NCI-H1694 (cell line): ENCODE results near the gene CNN1.
A peak's percentile ranks its signal among the peaks of the same experiment; 100 is the strongest.
"Not testable (repeated sequence)": the region's sequence is repeated elsewhere in the genome, so short reads cannot be mapped to it uniquely, and the experiment has no call there.

Experiments used
- DNase-seq: peaks from one replicate; lab custom pipeline; 2025; lab: John Stamatoyannopoulos, UW

Gene CNN1

DNA sequence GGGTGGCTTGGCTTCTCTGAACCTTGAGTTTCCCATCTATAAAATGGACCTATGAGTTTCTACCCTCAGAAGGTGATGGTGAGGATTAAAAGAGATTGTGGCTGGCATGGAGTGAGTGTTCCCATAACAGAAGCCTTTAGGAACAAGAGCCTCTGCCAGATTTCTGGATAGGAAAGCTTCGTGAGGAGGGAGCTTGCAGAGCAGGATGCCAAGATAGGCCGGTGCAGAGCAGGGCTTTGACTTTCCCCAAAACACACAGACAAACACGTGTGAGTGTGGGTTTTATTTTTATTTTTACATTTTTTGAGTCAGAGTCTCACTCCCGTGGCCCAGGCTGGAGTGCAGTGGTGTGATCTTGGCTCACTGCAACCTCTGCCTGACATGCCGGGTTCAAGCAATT, 3.7 kb upstream of the CNN1 start:
- no peak for DNase-seq

DNA sequence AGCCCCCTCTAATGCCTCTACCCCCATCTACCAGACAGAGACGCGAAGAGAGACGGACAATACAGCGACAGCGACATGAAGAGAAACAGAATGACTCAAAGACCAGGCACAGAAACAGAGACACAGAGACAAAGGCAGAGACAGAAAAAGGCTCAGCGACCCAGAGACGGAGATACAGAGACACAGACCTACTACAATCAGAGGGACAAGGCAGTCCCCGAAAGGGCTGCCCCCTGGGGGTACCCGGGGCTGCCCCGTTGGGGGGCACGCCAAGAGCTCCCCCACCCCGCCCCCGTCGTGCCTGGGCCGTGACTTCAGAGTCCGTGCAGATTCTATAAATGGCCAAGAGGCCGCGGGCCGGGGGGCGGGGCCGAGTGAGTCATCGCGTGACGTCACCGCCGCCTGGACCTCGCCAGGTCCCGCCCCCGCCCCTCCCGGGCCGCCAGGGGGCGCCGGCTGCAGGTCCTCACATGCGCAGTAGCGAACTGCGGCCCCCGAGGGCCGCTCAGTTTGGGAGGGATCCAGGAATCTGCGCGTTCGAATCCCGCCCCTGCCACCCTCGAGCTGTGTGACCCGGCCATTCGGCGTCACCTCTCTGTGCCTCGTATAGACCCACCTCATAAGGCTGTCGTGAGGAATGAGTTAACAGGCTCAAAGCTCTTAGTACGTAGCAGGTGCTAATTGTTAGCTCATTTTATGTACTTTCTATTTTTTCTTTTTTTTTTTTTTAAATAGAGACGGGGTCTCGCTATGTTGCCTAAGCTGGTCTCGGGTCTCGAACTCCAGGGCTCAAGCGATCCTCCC, 2.7 kb upstream of the CNN1 start:
- peak; percentile 12 for DNase-seq

DNA sequence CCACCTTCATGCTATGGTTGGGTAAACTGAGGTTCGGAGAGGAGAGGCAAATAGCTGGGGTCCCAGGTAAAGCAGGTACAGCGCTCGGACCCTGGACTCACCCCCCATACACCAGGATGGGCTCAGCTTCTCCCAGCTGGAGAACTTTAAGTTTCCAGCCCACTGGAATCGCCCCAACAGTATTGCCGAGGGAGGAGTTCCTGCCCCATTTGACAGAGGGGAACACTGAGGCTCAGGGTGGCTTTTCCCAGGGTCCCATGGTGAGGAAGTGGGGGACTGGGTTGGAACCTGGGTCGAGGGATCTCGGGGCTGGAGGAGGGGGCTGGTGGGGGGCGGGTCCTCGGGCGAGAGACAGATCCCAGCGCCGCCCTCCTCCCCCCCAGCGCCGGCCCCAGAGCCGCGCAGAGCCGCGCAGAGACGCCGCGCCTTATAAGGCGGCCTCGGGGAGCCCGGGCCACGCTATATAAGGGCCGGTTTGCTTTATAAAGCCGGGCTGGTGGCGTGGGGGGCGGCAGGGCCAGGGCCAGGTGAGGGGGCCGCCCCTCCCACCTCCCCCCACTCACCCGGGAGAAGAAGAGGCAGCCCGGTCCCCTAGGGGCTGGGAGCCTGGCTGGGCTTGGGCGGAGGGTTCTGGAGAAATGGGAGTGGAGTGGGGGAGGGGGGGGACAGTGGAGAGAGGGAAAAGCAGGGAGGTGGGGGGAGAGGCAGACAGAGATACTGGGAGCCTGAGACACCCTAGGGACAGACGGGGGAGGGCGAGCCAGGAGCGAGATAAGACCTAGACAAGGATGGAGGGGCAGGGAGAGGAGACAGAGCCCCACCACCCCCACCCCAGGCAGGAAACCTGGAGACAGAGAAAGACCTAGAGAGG, 1.1 kb downstream of the CNN1 start:
- DNase-seq = no peak

DNA sequence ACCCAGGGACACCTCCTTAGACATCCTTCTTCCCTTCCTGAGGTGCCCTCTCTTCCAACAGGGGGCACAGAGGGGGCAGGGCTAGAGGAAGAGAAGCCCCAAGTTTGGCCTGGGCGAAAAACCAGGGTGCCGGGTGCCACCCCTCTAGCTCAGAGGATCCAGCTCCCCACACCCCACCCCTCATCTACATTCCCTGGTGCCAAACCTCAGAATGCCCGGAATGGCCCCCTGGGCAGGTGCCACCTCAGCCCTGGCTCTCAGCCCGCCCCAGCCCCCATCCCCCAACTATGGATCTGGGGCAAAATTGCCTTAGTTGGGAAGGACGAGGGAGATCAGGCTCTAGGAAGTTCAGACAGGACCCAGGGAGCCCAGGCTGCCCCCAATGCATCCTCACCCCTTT, 2.0 kb downstream of the CNN1 start:
- DNase-seq = no peak

DNA sequence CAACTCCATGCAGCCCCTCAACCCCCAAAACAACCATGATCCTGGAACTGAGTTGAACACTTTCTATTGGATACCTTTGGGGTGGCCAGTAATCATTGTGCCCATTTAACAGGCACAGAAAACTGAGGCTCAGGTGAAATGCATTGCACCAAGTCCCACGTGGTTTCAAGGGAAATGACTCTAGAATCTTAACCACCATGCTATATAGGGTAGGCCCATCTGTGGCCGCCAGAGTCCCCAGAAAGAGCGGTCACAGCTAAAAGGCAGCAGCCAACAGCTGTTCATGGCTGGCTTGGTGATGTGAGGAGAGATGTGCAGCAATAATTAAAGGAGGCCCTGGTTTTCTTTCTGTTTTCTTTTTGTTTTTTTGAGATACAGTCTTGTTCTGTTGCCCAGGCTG, 2.6 kb downstream of the CNN1 start:
- DNase-seq = no peak

DNA sequence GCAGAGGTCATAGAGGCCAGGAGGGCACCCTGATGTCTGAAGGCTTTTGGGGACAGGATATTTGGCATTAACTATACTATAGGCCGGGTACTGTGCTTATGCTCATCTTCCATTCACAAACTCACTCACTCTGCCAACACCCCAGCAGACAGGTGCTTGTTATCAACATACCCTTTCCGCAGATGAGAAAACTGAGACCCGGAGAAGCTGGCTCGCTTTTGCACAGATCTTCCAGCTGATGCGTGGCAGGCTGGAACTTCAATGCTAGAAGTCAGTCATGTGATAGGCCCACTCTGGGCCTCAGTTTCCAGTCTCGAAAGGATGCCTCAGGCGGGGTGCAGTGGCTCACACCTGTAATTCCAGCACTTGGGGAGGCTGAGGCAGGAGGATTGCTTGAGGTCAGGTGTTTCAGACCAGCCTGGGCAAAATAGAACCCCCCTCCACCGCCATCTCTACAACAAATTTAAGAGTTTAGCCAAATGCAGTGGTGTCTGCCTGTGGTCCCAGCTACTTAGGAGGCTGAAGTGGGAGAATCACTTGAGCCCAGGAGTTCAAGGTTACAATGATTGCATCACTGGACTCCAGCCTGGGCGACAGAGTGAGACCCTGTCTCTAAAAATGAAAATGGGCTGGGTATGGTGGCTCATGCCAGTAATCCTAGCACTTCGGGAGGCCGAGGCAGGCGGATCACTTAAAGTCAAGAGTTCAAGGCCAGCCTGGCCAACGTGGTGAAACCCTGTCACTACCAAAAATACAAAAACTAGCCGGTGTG, 9.5 kb downstream of the CNN1 start:
- DNase-seq = no peak

DNA sequence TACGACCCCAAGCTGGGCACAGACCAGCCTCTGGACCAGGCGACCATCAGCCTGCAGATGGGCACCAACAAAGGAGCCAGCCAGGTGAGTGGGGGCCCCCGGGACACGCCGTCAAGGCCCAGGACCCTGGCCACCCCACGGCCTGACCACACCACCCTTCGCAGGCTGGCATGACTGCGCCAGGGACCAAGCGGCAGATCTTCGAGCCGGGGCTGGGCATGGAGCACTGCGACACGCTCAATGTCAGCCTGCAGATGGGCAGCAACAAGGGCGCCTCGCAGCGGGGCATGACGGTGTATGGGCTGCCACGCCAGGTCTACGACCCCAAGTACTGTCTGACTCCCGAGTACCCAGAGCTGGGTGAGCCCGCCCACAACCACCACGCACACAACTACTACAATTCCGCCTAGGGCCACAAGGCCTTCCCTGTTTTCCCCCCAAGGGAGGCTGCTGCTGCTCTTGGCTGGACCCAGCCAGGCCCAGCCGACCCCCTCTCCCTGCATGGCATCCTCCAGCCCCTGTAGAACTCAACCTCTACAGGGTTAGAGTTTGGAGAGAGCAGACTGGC, 10.8 kb downstream of the CNN1 start:
- no peak for DNase-seq

DNA sequence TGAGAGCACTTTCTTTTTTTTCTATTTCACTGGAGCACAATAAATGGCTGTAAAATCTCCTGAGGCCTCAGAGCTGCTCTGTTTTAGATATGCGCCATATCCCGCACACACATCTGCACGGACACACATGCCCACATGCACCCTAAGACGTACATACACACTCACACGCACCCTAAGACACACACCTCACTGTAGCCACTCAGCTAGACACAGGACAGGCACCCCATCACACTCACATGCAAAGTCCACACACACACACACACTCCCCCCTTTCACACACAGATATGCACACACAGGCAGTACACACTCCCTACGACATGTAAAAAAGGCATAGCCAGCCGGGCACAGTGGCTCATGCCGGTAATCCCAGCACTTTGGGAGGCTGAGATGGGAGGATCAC, 11.6 kb downstream of the CNN1 start:
- no peak for DNase-seq

DNA sequence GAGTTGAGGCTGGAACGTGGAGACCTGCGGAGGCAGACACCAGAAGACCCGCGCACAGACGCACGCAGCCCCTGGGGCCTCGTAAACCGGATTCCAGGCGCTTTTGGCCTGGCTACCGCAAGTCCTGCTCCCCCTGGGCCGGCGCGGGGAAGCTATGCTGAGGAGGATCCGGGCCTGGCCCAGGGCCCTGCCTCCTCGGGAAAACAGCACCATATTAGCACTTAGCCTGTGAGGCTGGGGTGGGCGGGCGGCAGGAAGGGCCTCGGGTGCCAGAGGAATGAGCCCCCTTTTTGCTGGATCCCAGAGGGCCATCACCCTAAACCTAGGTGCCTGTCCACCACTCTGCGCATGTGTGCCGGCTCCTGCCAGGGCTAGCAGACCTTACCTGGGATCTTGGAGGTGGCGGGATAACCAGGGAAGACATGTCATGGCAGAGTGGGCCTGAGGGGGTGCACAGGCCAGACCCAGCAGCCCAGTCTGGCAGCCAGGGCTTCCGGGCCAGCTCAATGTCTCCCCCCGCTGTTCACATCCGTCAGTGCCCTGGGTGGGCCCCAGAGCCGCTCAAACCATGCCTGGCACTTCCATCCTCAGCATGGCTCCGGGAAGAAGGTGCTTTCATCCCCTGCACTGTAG, 13.1 kb downstream of the CNN1 start:
- DNase-seq = no peak

DNA sequence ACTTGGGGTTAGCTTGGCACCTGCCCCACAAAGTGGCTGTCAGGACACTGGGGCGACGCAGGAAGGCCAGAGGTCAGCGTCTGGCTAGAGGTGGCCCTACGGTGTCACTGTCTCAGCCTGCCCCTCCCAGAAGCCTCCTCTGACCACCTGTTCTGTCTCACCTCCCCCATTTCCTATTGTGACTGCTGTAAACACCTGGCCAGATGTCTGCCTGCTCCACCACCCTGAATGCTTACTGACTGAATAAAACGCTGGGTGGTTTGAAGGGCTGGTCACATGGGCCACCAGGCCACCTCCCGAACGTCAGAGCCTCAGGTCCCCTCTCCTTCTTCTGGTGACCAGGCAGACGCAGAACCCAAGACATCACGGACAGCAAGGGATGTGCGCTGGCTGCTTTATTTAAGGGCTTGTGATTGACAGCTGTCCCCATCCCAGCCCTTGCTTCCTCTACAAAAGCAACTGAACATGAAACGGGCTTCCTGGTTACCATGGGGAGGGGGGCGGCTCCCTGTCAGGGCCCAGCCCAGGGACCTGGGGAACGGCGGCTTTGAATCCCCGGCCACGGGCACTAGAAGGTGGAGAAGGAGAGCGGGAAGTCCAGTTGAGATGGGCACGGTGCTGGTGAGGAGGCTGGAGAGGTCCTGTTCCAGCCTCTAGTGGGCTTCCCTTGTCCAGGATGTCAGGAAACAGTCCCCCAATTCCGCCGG, 14.2 kb downstream of the CNN1 start:
- DNase-seq = no peak

DNA sequence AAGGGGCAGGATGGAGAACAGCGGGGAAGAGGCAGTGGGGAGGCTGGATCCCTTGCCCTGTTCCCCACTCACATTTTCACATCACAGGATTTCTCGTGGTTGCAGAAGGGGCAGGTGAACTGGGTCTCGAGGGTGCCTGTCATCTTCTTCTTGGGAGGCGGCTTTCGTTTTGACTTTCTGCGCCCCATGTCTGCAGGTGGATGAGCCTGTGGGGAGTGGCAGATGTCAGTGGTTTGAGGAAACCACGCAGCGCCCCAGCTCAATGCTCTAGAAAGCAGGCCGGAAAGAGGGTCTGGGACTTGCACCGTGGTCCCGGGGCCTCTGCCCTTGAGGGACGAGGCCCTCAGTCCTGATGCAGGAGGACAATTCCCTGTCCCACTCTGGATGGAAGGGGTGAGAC, 15.5 kb downstream of the CNN1 start:
- DNase-seq = no peak

DNA sequence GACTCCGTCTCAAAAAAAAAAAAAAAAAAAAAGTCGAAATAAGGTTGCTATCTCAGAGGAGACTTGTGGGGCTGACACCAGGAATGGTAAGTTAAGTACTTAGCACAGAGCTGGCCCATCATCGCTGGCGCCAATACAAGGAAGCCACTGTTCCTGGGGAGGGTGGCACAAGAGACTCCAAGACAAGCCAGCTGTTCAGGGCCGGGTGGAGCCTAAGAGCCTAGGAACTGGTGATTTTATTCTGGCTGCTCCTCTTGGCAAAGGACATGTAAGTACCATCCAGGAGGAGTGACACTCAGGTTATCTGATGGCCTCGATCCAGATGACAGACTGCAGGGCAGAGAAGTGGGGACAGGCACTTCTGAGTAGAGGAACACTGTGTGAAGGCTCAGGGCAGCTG, 16.6 kb downstream of the CNN1 start:
- DNase-seq = no peak

DNA sequence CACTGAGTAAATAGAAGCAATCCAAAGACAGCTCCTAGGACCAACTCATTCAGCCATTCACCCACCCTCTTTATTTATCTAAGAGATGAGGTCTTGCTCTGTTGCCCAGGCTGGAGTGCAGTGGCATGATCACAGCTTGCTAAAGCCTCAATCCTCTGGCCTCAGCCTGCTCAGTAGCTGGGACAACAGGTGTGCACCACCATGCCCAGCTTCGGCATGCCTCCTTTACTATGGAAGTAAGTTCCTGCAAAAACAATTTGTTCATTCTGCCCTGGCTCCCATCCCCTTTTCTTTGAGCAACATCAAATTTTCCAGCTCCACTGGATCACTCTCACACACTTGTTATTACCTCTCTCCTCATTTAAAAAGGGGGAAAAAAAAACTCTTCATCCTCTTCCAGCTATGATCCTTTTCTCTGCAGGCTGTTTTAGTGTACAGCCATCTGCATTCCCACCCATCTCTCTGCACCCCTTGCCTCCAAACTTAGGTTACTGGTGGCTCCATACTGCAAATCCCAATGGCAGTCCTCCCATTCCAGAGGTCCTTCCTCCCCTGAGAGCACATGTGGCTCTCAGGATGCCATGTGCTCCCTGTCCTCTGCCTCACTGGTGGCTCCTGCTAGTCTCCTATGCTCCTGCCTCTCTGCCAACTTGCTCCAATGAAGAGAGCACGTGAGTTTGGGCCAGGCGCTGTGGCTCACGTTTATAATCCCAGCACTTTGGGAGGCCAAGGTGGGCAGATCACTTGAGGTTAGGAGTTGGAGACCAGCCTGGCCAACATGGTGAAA, 18.2 kb downstream of the CNN1 start:
- no peak for DNase-seq

DNA sequence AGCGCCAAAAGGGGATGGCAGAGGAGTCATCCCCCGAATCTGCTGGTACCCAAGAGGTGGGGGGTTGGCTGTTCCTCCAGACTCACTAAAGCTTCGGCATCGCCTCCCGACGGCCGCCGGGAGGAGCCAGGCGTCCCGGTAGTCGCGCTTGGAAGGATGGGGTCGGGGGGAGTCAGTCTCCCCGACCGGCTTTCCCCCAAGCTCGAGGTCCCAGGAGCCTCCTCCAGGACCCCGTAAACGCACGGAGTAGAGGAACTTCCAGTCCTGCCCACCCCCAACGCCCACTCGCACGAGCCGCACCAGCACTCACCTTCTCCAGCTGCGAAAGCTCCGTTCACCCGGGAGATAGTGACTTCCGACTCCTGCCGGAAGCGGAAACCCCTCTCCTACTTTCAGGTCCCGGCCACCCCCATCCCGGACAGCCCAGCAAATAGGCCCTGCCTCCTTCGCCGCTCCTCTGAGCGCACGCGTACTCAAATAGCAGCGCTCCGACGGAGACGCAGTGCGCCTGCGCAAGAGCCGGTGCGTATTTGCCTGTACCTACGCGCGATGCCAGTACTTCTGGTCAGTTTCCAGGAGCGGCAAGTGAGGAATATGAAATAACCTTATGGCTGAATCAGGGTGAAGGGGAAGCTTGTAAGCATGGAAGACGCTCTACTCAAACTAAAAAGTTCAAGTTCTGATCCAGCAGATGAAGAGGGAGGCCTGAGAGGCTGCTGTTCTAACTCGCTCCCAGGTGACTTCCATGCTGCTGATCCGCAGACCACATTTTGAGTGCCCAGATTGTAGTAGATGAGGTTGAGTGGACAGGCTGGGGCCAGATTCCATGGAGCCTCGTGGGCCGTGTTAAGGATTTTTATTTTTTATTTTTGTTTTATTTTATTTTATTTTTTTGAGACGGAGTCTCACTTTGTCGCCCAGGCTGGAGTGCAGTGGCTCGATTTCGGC, 20.5 kb downstream of the CNN1 start, which contains the start of gene ELOF1:
ELOF1 (minus strand) TSS at position 350 of the 948 bp plus-strand sequence. CDS start 4,883 bp downstream, outside the sequence.
- DNase-seq = peak; percentile 93

DNA sequence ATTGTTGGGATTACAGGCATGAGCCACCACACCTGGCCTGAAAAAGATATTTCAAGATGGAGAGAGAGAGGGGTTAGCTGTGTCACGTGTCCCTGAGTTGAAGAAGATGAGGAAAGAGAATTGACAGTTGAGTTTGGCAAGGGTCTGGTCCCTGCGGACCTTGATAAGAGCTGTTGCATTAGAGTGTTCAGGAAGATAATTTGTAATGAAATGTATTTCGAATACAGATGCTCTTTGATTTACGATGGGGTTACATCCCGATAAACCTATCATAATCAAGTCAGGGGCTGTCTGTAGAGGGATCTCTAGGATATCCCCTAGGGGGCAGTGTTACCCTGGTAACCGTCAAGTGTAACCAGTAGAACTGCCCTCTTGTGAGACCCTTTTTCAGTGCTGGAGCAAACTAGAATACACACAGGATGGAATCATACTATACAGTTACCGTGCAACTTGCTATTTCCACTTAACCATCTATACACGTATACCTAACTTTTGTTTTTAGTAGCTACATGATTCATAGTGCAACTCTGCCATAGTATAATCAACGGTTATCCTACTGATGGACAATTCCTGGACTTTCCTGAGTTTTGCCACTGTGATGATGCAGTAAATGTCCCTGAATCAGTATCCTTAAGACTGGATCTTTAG, 21.9 kb downstream of the CNN1 start:
- DNase-seq = peak; percentile 82

DNA sequence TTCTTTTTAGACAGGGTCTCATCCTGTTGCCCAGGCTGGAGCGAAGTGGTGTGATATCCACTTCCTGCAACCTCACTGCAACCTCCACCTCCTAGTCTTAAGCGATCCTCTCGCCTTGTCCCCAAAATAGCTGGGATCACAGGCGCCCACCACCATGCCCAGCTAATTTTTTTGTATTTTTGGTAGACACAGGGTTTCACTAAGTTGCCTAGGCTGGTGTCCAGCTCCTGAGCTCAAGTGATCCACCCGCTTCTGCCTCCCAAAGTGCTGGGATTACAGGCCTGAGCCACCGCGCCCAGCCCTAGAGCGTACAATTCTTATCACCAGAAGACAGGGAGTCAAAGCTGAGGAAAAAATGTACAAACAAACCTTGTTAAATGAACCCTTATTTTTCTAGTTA, 24.9 kb downstream of the CNN1 start:
- DNase-seq = no peak

DNA sequence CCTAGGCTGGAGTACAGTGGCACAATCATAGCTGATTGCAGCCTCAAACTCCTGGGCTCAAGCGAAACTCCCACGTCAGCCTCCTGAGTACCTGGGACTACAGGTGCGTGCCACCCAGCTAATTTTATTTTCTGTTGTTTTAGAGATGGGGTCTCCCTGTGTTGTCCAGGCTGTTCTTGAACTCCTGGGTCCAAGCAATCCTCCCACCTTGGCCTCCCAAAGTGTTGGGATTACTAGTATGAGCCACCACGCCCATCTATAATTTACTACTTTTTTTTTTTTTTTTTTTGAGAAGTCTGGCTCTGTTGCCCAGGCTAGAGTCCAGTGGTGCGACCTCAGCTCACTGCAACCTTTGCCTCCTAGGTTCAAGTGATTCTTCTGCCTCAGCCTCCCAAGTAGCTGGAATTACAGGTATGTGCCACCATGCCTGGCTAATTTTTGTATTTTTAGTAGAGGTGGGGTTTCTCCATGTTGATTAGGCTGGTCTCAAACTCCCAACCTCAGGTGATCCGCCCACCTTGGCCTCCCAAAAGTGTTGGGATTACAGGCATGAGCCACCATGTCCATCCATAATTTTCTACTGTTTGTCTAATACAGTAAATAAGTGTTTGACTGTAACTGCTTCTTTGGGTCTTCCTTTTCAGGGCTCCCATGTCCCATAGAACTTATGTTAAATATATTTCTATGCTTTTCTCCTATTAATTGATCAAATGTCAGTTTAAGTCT, 25.6 kb downstream of the CNN1 start:
- DNase-seq = not testable (repeated sequence)

DNA sequence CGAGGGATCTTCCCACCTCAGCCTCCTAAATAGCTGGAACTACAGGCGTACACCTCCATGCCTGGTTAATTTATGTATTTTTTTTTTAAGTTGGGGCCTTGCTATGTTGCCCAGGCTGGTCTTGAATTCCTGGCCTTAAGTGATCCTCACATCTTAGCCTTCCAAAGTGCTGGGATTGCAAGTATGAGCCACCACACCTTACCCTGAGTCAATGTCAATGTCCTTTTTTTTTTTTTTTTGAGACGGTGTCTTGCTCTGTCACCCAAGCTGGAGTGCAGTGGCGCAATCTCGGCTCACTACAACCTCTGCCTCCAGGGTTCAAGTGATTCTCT, 27.0 kb downstream of the CNN1 start:
- DNase-seq = not testable (repeated sequence)
